HS-5 (cell line): ENCODE measurements around the gene ZNF154.

Experiments
- DNase-seq: peaks from one replicate; pipeline ENCODE4 v3.0.0-alpha.2; 2012; ENCODE audit warnings: low read depth

ZNF154 gene

DNA sequence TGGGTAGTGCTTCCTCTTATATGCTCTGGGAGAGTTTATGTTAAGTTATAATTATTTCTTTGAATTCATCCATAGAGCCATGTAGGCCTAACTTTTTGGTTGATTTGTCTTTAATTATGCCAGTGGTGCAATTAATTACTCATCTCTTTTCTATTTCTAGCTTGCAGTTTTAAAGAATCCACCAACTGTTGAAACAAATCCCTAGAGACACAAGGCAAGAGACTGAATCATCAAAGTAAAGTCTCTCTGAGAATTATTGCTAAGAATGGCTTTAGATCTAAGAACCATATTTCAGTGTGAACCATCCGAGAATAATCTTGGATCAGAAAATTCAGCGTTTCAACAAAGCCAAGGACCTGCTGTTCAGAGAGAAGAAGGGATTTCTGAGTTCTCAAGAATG, 33.1 kb downstream of the ZNF154 start:
- no peak for DNase-seq

DNA sequence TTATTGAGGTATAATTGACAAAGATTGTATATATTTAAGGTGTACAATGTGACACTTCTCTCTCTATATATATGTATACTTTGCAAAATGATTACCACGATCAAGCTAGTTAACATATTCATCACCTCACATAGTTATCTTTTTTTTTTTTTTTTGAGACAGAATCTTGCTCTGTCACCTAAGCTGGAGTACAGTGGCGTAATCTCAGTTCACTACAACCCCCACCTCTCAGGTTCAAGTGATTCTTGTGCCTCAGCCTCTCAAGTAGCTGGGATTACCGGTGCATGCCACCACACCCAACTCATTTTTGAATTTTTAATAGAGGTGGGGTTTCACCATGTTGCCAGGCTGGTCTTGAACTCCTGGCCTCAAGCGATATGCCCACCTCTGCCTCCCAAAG, 36.5 kb downstream of the ZNF154 start:
- no peak for DNase-seq

GRCh38 chr19:57671124-57671895, 37.7 kb downstream of the ZNF154 start:
- DNase-seq = no peak

DNA sequence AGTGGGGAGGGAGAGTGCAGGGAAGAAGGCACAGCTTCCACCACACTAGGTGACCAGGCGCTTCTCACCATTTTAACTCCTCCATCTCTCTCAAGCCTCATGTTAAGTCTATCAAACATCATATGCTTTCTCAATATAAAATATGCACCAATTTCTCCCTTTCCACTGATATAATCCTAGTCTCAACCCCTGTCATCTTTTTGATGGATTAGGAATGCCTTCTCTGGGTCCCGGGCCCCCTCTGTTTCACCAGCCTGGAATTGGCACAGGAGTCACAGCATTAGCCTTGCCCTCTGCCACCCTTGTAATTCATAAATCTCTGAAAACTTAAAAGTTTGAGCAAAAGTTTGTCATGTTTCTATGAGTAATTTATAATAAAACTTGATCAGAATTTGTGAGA, 40.4 kb downstream of the ZNF154 start, which contains the start of gene ZSCAN4:
TSS of gene ZSCAN4 (plus strand) at position 301 of the 400 bp plus-strand sequence. CDS start 7,211 bp downstream, outside the sequence.
- DNase-seq = no peak

DNA sequence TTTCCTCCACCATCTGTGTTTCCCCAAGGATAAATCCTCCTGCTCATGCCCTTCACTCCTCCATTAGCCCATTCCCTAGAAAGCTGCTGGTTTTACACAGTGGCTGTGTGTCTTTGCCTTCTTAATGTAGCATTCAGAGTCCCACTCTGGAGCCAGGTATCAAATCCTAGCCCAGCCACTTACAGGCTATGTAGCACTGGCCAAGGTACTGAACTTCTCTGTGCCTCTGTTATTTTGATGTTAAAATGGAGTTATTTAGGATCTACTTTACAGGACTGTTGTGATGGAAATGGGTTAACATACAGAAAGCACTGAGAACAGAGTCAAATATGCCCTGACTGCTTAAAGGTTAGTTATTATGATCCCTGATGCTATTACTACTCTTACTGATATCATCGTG, 41.8 kb downstream of the ZNF154 start:
- DNase-seq = no peak

GRCh38 chr19:57665261-57665806, 43.7 kb downstream of the ZNF154 start:
- no peak for DNase-seq

GRCh38 chr19:57664269-57665127, 44.5 kb downstream of the ZNF154 start:
- no peak for DNase-seq

GRCh38 chr19:57656346-57656745, 52.7 kb downstream of the ZNF154 start:
- DNase-seq = no peak

DNA sequence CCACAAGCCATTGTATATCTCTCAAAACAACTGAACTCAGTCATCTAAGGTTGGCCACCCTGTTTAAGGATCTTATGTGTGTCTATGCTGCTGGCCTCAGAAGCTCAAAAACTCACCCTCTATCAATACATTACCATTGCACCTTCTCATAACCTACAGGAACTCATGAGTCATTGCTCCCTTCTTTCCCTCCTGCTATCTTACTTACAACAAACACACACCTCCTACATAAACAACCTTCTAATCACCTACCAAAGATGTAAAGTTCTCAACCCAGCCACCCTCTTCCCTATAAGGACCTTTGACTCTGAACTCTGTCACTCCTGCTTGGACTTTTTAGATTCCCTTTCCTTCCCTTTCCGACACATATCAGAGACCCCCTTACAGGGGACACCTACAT, 53.6 kb downstream of the ZNF154 start:
- DNase-seq = no peak

- DNase-seq = no peak
These were observed 55.3 kb downstream of the ZNF154 start for GRCh38 chr19:57653689-57654088.

GRCh38 chr19:57651654-57651996, 57.4 kb downstream of the ZNF154 start:
- DNase-seq = no peak

- DNase-seq = no peak
These were observed 60.5 kb downstream of the ZNF154 start for GRCh38 chr19:57648331-57649003.
